Hepatic stellate cell (primary cell): ENCODE data around the gene DEK.

Experiments
- DNase-seq: peaks from one replicate; pipeline ENCODE4 v3.0.0; 2011; ENCODE audit warnings: low spot score

The DEK gene

GRCh38 chr6:18265787-18266522 lies 1.6 kb upstream of the DEK start:
- no peak for DNase-seq

- DNase-seq: no peak
These were observed 620 bp upstream of the DEK start for GRCh38 chr6:18264923-18265377.

DNA sequence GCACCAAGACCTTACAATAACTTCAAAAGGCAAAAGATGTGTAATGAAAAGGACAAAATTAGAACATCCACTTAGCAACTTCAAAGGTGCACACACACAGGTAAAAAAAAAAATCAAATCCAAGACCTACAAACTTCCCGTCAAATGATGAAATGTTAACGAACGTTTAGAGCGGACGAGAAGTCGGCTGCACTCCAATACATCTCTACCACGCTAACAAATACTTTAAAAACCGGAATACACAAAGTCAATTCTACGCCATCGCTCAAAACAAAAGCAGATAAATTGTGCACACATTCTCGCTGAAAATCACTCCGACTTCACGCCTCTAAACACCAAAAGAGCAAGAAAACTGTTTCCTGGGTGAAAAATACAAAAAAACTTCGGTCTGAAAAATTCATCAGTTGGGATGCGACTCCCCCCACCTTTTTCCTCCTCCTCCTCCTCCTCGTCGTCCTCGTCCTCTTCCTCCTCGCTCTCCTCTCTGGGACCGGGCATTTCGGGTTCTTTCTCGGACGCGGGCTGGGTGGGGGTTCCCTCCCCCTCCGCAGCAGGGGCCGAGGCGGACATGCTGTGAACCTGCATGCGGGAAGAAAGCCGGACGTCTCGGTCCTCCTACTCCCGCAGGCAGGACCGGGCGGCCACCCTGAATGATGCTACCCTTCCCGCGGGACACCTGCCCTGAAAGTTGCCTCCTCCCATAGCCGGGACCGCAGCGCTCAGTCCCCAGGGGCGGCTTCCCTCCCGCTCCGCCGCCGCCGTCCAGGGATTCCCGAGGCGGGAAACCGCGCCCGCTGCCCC lies 712 bp downstream of the DEK start:
- DNase-seq: no peak

- DNase-seq: peak; percentile 16
These were observed 1.5 kb downstream of the DEK start for GRCh38 chr6:18262702-18263417.

GRCh38 chr6:18261877-18262276 lies 2.5 kb downstream of the DEK start:
- DNase-seq: no peak

GRCh38 chr6:18260448-18261106 lies 3.8 kb downstream of the DEK start:
- DNase-seq: no peak

GRCh38 chr6:18259675-18260447 lies 4.5 kb downstream of the DEK start:
- no peak for DNase-seq

- DNase-seq: no peak
These were observed 9.5 kb downstream of the DEK start for GRCh38 chr6:18254793-18255192.

GRCh38 chr6:18253635-18254034 lies 10.7 kb downstream of the DEK start:
- no peak for DNase-seq

DNA sequence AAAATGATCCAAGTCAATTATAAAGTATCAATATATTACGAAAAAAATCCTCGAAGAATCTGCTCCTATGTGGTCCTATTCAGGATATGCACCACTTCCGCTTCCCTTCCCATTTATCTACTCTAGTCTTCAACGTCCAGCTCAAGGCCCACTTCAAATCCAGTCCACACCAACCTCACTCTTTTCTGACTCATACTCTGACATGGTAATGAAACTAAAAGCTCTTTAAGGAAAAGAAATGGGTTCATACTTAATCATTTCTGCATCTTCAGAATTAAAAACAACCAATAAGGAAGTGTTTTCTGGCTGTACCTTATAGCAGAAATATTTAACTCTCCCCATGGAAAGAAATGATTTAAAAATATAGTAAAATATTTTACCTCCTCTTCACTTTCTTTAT lies 15.1 kb downstream of the DEK start:
- no peak for DNase-seq

- DNase-seq: no peak
These were observed 15.6 kb downstream of the DEK start for GRCh38 chr6:18248698-18249097.

- DNase-seq: no peak
These were observed 17.3 kb downstream of the DEK start for GRCh38 chr6:18247002-18247401.

GRCh38 chr6:18246205-18246604 lies 18.1 kb downstream of the DEK start:
- DNase-seq: no peak

DNA sequence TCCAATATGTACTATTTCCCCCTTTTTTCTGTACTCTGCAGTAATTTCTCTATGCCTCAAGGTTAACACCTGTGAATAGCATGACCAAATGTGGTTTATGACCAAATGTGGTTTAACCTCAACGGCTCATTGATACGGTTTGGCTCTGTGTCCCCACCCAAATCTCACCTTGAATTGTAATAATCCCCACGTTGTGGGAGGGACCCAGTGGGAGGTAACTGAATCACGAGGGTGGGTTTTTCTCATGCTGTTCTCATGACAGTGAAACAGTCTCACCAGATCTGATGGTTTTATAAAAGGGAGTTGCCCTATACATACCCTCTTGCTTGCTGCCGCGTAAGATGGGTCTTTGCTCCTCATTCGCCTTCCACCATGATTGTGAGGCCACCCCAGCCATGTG lies 18.7 kb downstream of the DEK start:
- no peak for DNase-seq

DNA sequence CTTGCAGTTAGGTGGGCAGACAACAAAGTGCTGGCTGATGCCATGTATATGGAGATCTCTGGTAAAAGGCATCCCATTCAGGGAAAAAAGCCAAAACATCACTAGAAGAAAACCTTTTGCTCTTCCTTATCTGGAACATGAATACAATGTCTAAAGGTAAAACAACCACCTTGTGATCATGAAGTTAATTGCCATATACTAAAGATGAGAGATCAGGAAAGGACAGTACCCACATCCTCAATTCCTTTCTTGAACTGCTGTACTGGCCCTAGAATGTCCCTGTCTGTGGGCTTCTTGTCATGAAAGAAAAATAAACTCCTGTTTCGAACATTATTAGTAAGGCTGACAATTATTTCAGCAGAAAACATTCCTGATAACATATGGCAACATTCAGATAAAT lies 19.3 kb downstream of the DEK start:
- no peak for DNase-seq

GRCh38 chr6:18244251-18244650 lies 20.1 kb downstream of the DEK start:
- no peak for DNase-seq

- DNase-seq: no peak
These were observed 20.9 kb downstream of the DEK start for GRCh38 chr6:18243302-18243893.

DNA sequence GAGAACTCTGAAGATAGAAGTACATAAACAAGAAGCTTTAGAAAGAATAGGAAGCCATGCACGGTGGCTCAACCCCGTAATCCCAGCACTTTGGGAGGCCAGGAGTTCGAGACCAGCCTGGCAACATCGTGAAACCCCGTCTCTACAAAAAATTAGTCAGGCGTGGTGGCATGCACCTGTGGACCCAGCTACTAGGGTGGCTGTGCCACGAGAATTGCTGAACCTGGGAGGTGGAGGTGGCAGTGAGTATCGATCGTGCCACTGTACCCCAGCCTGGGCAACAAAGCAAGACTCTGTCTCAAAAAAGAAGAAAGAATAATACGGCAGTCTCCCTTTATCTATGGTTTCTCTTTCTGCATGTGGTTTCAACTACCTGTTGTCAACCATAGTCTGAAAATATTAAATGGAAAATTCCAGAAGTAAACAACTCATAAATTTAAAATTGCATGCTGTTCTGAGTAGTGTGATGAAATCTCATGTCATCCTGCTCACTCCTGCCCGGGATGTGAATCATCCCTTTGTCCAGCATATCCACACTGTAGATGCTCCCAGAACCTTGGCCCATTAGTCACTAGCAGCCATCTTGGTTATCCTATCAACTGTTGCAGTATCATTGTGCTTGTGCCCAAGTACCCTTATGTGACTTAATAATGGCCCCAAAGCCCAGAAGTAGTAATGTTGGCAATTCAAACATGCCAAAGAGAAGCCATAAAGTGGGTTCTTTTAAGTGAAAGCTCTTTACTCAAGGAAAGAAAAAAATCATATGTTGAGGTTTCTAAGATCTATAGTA lies 22.1 kb downstream of the DEK start:
- peak; percentile 23 for DNase-seq

DNA sequence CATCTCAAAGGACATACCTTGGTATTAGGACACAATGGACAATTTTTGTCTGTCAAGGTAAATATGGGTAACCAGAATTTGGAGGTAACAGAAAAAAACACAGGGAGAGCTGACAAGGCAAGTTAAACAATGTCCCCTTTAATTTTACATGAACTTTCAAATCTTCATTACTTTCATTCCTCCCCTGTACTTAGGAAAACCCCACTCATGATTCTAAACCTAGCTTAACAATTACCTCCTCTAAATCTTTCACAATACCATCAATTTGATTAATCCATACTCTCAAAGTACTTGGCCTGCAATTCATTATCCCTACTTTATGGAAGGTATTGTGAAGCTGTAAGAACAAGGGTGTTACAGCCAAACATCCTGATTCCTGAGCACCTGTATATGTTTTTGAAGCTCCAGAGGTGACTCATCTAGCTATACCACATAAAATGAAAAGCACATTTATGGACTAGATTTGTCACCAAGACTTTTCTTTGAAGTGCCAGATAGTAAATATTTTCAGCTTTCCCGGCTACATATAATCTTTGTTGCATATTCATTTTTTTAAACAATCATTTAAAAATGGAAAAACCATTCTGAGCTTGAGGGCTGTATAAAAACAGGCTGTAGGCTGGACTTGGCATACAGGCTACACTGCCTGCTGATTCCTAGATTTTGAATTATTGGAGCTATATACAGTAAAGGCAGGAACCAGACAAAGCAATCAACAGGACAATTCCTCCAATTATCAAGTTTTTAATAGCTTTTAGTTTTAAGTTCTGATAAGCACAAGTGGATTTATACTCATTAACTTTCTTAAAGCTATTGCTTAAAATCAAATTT lies 22.9 kb downstream of the DEK start:
- DNase-seq: no peak
